ENCODE measurements around the gene KCNJ13.

GRCh38 chr2:232802091-232802490 is 25.7 kb upstream of the KCNJ13 start:
- TF ChIP-seq CTCF (conservative IDR thresholded peaks at IDR 0.05; ENCODE audit: low read length) (no peak), EZH2phosphoT487 (IDR thresholded peaks at IDR 0.05; ENCODE audit: borderline replicate concordance, low read depth, low read length) (no peak)
